Hematopoietic multipotent progenitor cell treated with erythropoietin and hydrocortisone succinate and interleukin-3 and kit ligand, for 15 days (in vitro differentiated cells): ENCODE data around the gene MYL5.
"Not testable (repeated sequence)": the region's sequence is repeated elsewhere in the genome, so short reads cannot be mapped to it uniquely, and the experiment has no call there.

ENCODE experiments used
- DNase-seq: peaks from one replicate; pipeline ENCODE4 v3.0.0-alpha.2; 2015; ENCODE audit warnings: low spot score

Gene MYL5

GRCh38 chr4:684623-685327 lies 10.4 kb downstream of the MYL5 start:
- DNase-seq: no peak

- no peak for DNase-seq
Measured at GRCh38 chr4:685679-686412, 11.5 kb downstream of the MYL5 start.

GRCh38 chr4:686413-687040 lies 12.2 kb downstream of the MYL5 start:
- no peak for DNase-seq

GRCh38 chr4:687048-687970 lies 13.0 kb downstream of the MYL5 start:
- DNase-seq: no peak

- DNase-seq: no peak
Measured at GRCh38 chr4:687971-688853, 13.9 kb downstream of the MYL5 start.

GRCh38 chr4:688854-689681 lies 14.7 kb downstream of the MYL5 start, which contains the start of gene SLC49A3:
SLC49A3 (minus strand) TSS chr4:689151; CDS start chr4:689127, 24 bp downstream.
- no peak for DNase-seq

- no peak for DNase-seq
Measured at GRCh38 chr4:689723-690122, 15.4 kb downstream of the MYL5 start.

- DNase-seq: no peak
Measured at GRCh38 chr4:692771-693554, 18.6 kb downstream of the MYL5 start.

GRCh38 chr4:694341-694940 lies 20.1 kb downstream of the MYL5 start:
- not testable (repeated sequence) for DNase-seq

- no peak for DNase-seq
Measured at GRCh38 chr4:699816-700580, 25.7 kb downstream of the MYL5 start.

- no peak for DNase-seq
Measured at GRCh38 chr4:700587-701264, 26.4 kb downstream of the MYL5 start.

- peak; percentile 17 for DNase-seq
Measured at GRCh38 chr4:702618-703048, 28.3 kb downstream of the MYL5 start.

GRCh38 chr4:703336-704197 lies 29.2 kb downstream of the MYL5 start:
- DNase-seq: no peak

GRCh38 chr4:704198-704891 lies 30.0 kb downstream of the MYL5 start:
- no peak for DNase-seq

GRCh38 chr4:704971-705277 lies 30.6 kb downstream of the MYL5 start:
- no peak for DNase-seq
